ENCODE data around the gene MRTFB. TPM values are rescaled to one million over a fixed set of nuclear protein-coding genes. Genes with fewer than 3 reads are reported as not detected.

Gene MRTFB
- total and polyA plus RNA-seq, 9 donors = 7.2 to 45.6 (median 36.6) TPM

DNA sequence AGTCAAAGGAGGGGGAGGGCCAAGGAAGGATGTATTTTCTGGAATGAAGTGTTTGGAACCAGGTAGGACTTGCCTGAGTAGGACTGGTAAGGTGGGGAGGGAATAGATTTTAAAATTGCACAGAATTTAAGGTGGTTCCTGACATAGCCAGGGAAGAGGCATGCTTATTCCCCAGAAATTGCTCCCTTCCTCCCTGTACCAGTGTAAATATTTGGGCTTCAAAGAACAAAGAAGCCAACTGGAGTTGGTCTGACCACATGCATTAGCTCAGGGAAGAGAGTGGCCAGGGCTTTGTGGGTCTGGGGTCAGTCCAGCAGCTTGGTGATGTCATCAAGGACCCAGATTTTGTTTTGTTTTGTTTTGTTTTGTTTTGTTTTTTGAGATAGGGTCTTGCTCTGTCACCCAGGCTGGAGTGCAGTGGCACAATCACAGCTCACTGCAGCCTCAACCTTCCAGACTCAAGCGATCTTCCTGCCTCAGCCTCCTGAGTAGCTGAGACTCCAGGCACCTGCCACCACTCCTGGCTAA is 9.3 kb upstream of the MRTFB start:
- WGBS, 3 donors = 95 to 100% (median 95%) methylated on average over 1 of the region's 1 CpG
- Histone ChIP-seq H3K36me3 (no peaks in the 10 kb centered on the region), H3K27ac (no peak overlapping the region), H3K4me3 (no peak overlapping the region), H3K4me1 (ENCODE audit: insufficient read depth) (peaks cover 7% of the 10 kb centered on the region), H3K27me3 (no peaks in the 10 kb centered on the region), H3K9me3 (no peaks in the 10 kb centered on the region)
- TF ChIP-seq POLR2A (IDR thresholded peaks at IDR 0.05) = no peak
- TF ChIP-seq EP300 (IDR thresholded peaks at IDR 0.05) = no peak
- no peak for TF ChIP-seq CTCF (IDR thresholded peaks at IDR 0.05)
- DNase-seq = no peak
- intact Hi-C loops (cut with DNase I) = no loop called here

- Histone ChIP-seq H3K27me3 (no peaks in the 10 kb centered on the region), H3K27ac (no peak overlapping the region), H3K9me3 (no peaks in the 10 kb centered on the region), H3K36me3 (no peaks in the 10 kb centered on the region), H3K4me1 (ENCODE audit: insufficient read depth) (peaks cover 7% of the 10 kb centered on the region), H3K4me3 (no peak overlapping the region)
- intact Hi-C loops (cut with DNase I) = no loop called here
- no peak for DNase-seq
- no peak for TF ChIP-seq POLR2A (IDR thresholded peaks at IDR 0.05)
- TF ChIP-seq EP300 (IDR thresholded peaks at IDR 0.05) = no peak
- no peak for TF ChIP-seq CTCF (IDR thresholded peaks at IDR 0.05)
- WGBS, 3 donors = 80 to 87% (median 84%) methylated on average over 7 of the region's 7 CpGs
Observed at GRCh38 chr16:14062261-14062660, 8.9 kb upstream of the MRTFB start.

DNA sequence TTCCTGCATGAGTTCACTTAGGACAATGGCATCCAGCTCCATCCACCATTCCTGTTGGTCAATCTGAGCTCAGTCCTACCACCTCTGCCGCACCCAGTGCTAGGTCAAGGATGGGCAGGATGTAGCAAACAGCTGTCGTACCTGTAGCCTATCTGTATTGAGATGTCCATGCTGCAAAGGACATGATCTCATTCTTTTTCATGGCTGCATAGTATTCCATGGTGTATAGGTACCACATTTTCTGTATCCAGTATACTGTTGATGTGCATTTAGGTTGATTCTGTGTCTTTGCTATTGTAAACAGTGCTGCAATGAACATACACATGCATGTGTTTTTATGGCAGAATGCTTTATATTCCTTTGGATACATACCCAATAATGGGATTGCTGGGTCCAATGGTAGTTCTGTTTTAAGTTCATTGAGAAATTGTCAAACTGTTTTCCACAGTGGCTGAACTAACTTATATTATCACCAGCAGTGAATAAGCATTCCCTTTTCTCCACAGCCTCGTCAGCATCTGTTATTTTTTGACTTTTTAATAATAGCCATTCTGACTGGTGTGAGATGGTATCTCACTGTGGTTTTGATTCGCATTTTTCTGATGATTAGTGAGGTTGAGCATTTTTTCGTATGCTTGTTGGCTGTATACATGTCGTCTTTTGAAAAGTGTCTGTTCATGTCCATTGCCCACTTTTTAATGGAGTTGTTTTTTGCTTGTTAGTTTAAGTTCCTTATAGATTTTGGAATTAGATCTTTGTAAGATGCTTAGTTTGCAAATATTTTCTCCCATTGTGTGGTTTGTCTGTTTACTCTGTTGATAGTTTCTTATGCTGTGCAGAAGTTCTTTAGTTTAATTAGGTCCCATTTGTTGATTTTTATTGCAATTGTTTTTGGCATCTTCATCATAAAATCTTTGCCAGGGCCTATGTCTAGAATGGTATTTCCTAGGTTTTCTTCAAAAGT is 7.2 kb upstream of the MRTFB start:
- 90 to 92% (median 91%) methylated on average over 6 of the region's 6 CpGs for WGBS, 3 donors
- TF ChIP-seq CTCF (IDR thresholded peaks at IDR 0.05) (no peak), POLR2A (IDR thresholded peaks at IDR 0.05) (no peak), EP300 (IDR thresholded peaks at IDR 0.05) (no peak)
- intact Hi-C loops (cut with DNase I) = no loop called here
- Histone ChIP-seq H3K27me3 (no peaks in the 10 kb centered on the region), H3K9me3 (no peaks in the 10 kb centered on the region), H3K4me3 (no peak overlapping the region), H3K4me1 (ENCODE audit: insufficient read depth) (peaks cover 2% of the 10 kb centered on the region), H3K36me3 (no peaks in the 10 kb centered on the region), H3K27ac (no peak overlapping the region)
- DNase-seq = no peak

- Histone ChIP-seq H3K4me1 (ENCODE audit: insufficient read depth) (peaks cover 6% of the 10 kb centered on the region), H3K36me3 (no peaks in the 10 kb centered on the region), H3K27ac (no peak overlapping the region), H3K9me3 (no peaks in the 10 kb centered on the region), H3K4me3 (no peak overlapping the region), H3K27me3 (no peaks in the 10 kb centered on the region)
- WGBS, 3 donors = 84 to 93% (median 88%) methylated on average over 4 of the region's 4 CpGs
- TF ChIP-seq POLR2A (IDR thresholded peaks at IDR 0.05) (no peak), EP300 (IDR thresholded peaks at IDR 0.05) (no peak), CTCF (IDR thresholded peaks at IDR 0.05) (no peak)
- DNase-seq = no peak
- intact Hi-C loops (cut with DNase I) = no loop called here
Observed at GRCh38 chr16:14069818-14070217, 1.3 kb upstream of the MRTFB start.
